Astrocyte (in vitro differentiated cells and primary cell): ENCODE measurements around the gene PDGFC.

Experiments used
- CTCF ChIP-seq: IDR thresholded peaks from 2 replicates; pipeline ENCODE4 v1.5.1; 2011; ENCODE audit warnings: low read depth, mild to moderate bottlenecking, inconsistent platforms, low read length, moderate library complexity; ENCODE audit not compliant: insufficient read depth
- EZH2 ChIP-seq: IDR thresholded peaks from 2 replicates; pipeline ENCODE4 v1.6.1; 2012; ENCODE audit warnings: mild to moderate bottlenecking, low read length, inconsistent platforms; ENCODE audit not compliant: insufficient read depth

DNA sequence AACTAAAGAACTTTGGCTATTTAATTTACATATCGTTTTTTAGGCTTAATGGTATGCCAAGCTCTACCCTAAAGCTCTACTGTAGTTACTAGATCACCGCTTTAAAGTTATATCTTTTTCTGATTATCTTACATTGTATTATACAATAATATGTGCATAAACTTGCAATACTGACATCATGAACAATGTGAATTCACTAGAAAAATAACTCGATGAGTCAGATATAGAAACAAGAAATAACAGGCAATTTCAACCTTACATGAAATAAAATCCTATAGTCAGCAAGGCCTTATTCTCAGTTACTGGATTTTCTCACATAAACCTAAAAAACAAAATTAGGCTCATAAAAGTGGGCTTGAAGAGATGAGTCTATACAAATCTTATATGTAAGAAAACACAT lies 32.5 kb downstream of the PDGFC start:
- TF ChIP-seq CTCF (no peak), EZH2 (no peak)
